Upper lobe of left lung (tissue), 4 donors: ENCODE measurements around the gene ZNF526.

Experiments
- POLR2AphosphoS5 ChIP-seq, 2 donors: sonication (generic); formaldehyde crosslinking; IDR thresholded peaks; one replicate each; pipeline ENCODE4 v1.5.1; 2017; ENCODE audit warnings: antibody characterized with exemption in 2 of 2
- TF ChIP-seq, protein P1 (sequence below), 6 experiments: fragments of 450-650 bp in 4 of 6; fragments of 200-600 bp in 2 of 6; sonication (generic) in 2 of 6; IDR thresholded peaks; one replicate each; pipeline ENCODE4 v1.5.1; 2016 to 2019; ENCODE audit warnings: antibody characterized with exemption in 6 of 6

DNA sequence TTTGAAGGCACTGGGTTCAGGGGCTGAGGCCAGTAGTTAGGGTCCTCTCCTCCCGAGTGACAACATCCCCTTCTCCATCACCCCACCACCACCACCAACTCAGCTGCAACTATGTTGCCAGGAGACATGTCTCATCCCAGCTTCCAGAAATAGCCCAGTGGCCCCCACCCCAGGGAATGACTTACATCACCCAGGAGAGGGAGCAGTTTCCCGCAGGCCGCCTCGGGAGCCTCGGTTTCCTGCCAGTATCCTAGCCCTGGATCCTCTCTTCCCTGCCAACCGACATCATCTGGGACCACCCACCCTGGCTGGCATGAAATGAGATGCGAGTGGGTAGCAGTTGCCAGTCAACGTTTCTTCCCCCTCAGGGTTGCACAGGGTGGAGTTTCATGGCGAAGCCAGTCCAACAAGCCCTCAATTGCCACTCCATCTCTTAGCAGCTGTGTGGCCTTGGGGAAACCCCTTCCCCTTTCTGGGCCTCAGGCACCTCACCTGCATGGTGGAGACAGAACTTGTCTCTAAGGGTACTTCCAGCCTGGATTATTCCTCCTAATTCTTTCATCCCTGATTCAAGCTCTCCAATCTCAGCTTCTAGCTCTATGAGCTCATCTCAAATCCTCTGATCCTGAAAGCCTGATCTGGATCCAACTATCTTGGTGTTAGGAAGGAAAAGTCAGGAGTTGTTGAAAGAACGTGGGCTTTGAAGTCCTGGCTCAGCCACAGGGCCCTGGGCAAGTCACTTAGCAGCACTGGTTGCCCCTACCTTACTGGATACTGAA, 26.2 kb downstream of the ZNF526 start:
- TF ChIP-seq, protein P1, sequence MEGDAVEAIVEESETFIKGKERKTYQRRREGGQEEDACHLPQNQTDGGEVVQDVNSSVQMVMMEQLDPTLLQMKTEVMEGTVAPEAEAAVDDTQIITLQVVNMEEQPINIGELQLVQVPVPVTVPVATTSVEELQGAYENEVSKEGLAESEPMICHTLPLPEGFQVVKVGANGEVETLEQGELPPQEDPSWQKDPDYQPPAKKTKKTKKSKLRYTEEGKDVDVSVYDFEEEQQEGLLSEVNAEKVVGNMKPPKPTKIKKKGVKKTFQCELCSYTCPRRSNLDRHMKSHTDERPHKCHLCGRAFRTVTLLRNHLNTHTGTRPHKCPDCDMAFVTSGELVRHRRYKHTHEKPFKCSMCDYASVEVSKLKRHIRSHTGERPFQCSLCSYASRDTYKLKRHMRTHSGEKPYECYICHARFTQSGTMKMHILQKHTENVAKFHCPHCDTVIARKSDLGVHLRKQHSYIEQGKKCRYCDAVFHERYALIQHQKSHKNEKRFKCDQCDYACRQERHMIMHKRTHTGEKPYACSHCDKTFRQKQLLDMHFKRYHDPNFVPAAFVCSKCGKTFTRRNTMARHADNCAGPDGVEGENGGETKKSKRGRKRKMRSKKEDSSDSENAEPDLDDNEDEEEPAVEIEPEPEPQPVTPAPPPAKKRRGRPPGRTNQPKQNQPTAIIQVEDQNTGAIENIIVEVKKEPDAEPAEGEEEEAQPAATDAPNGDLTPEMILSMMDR (IDR thresholded peaks at IDR 0.05): peak; percentile 28 to 69 (median 62)
- TF ChIP-seq POLR2AphosphoS5 (IDR thresholded peaks at IDR 0.05): peak; percentile 27 to 35
